GM23248 (cell line): Measurements from ENCODE around the gene RCAN1.

Source experiments
- EZH2 ChIP-seq: fragments of 200-600 bp; sonication (generic); IDR thresholded peaks from 2 replicates; pipeline ENCODE4 v1.6.1; 2018; ENCODE audit warnings: antibody characterized with exemption, mild to moderate bottlenecking; ENCODE audit not compliant: insufficient read depth, poor library complexity, severe bottlenecking
- EZH2phosphoT487 ChIP-seq: fragments of 200-600 bp; sonication (generic); IDR thresholded peaks from 2 replicates; pipeline ENCODE4 v1.6.1; 2018; ENCODE audit warnings: antibody characterized with exemption, moderate library complexity, mild to moderate bottlenecking, low read depth; ENCODE audit not compliant: insufficient read depth

GRCh38 chr21:34537838-34538237 lies 77.1 kb downstream of the RCAN1 start:
- TF ChIP-seq EZH2phosphoT487 (no peak), EZH2 (no peak)
